ENCODE data around the gene ARNT2.

Gene ARNT2

GRCh38 chr15:80411788-80412288 is 7.7 kb downstream of the ARNT2 start:
- no peak for DNase-seq (ENCODE audit: low read depth)

- DNase-seq (ENCODE audit: low read depth), result no peak
These were observed 10.6 kb downstream of the ARNT2 start for GRCh38 chr15:80414546-80415357.

GRCh38 chr15:80415358-80415670 is 11.1 kb downstream of the ARNT2 start:
- DNase-seq (ENCODE audit: low read depth), result no peak

- DNase-seq (ENCODE audit: low read depth), result no peak
These were observed 12.5 kb downstream of the ARNT2 start for GRCh38 chr15:80416702-80417101.

GRCh38 chr15:80418892-80419537 is 14.8 kb downstream of the ARNT2 start:
- no peak for DNase-seq (ENCODE audit: low read depth)

- no peak for DNase-seq (ENCODE audit: low read depth)
These were observed 15.4 kb downstream of the ARNT2 start for GRCh38 chr15:80419546-80419945.

GRCh38 chr15:80420658-80421057 is 16.5 kb downstream of the ARNT2 start:
- no peak for DNase-seq (ENCODE audit: low read depth)

GRCh38 chr15:80423215-80423614 is 19.0 kb downstream of the ARNT2 start:
- no peak for DNase-seq (ENCODE audit: low read depth)

- no peak for DNase-seq (ENCODE audit: low read depth)
These were observed 20.2 kb downstream of the ARNT2 start for GRCh38 chr15:80424381-80424780.

GRCh38 chr15:80426316-80426715 is 22.1 kb downstream of the ARNT2 start:
- no peak for DNase-seq (ENCODE audit: low read depth)

GRCh38 chr15:80429964-80430363 is 25.8 kb downstream of the ARNT2 start:
- no peak for DNase-seq (ENCODE audit: low read depth)

- no peak for DNase-seq (ENCODE audit: low read depth)
These were observed 27.6 kb downstream of the ARNT2 start for GRCh38 chr15:80431635-80432344.

GRCh38 chr15:80432345-80432702 is 28.1 kb downstream of the ARNT2 start:
- no peak for DNase-seq (ENCODE audit: low read depth)

- DNase-seq (ENCODE audit: low read depth), result no peak
These were observed 29.7 kb downstream of the ARNT2 start for GRCh38 chr15:80433836-80434235.

GRCh38 chr15:80434926-80435720 is 30.9 kb downstream of the ARNT2 start:
- DNase-seq (ENCODE audit: low read depth), result no peak

- no peak for DNase-seq (ENCODE audit: low read depth)
These were observed 32.5 kb downstream of the ARNT2 start for GRCh38 chr15:80436511-80437307.

GRCh38 chr15:80437334-80437891 is 33.2 kb downstream of the ARNT2 start:
- no peak for DNase-seq (ENCODE audit: low read depth)

GRCh38 chr15:80439140-80439539 is 35.0 kb downstream of the ARNT2 start:
- no peak for DNase-seq (ENCODE audit: low read depth)

GRCh38 chr15:80440024-80440423 is 35.8 kb downstream of the ARNT2 start:
- DNase-seq (ENCODE audit: low read depth), result no peak

- no peak for DNase-seq (ENCODE audit: low read depth)
These were observed 36.9 kb downstream of the ARNT2 start for GRCh38 chr15:80441041-80441440.

- DNase-seq (ENCODE audit: low read depth), result no peak
These were observed 37.5 kb downstream of the ARNT2 start for GRCh38 chr15:80441714-80442113.

Data from stimulated activated CD8-positive, alpha-beta memory T cell treated with anti-CD3 and anti-CD28 coated beads, Interleukin-4, amount 100 ng/mL, for 24 hours (primary cell).